ENCODE data around the gene TNFRSF12A.

Gene TNFRSF12A

GRCh38 chr16:2986623-2987188 is 33.5 kb upstream of the TNFRSF12A start:
- DNase-seq: no peak

GRCh38 chr16:2987286-2987685 is 32.9 kb upstream of the TNFRSF12A start:
- DNase-seq: no peak

GRCh38 chr16:2987833-2988232 is 32.3 kb upstream of the TNFRSF12A start:
- no peak for DNase-seq

- no peak for DNase-seq
Measured at GRCh38 chr16:2988590-2989099, 31.5 kb upstream of the TNFRSF12A start.

GRCh38 chr16:2990891-2991290 is 29.3 kb upstream of the TNFRSF12A start:
- no peak for DNase-seq

- DNase-seq: no peak
Measured at GRCh38 chr16:2991566-2992261, 28.5 kb upstream of the TNFRSF12A start.

GRCh38 chr16:2992383-2993081 is 27.6 kb upstream of the TNFRSF12A start:
- DNase-seq: no peak

GRCh38 chr16:2996298-2996697 is 23.9 kb upstream of the TNFRSF12A start:
- no peak for DNase-seq

GRCh38 chr16:2999929-3000328 is 20.2 kb upstream of the TNFRSF12A start:
- no peak for DNase-seq

GRCh38 chr16:3000540-3000939 is 19.6 kb upstream of the TNFRSF12A start:
- no peak for DNase-seq

- no peak for DNase-seq
Measured at GRCh38 chr16:3001316-3001715, 18.9 kb upstream of the TNFRSF12A start.

GRCh38 chr16:3003582-3004270 is 16.4 kb upstream of the TNFRSF12A start:
- peak; percentile 98 to 99 for DNase-seq

GRCh38 chr16:3004319-3004718 is 15.8 kb upstream of the TNFRSF12A start:
- no peak for DNase-seq

GRCh38 chr16:3004781-3005284 is 15.3 kb upstream of the TNFRSF12A start:
- no peak for DNase-seq

GRCh38 chr16:3007059-3007956 is 12.9 kb upstream of the TNFRSF12A start:
- no peak for DNase-seq

GRCh38 chr16:3007957-3008689 is 12.0 kb upstream of the TNFRSF12A start:
- DNase-seq: peak in 1 of 2 donors; percentile 37

- no peak for DNase-seq
Measured at GRCh38 chr16:3008690-3009037, 11.5 kb upstream of the TNFRSF12A start.

GRCh38 chr16:3009568-3010390 is 10.4 kb upstream of the TNFRSF12A start:
- no peak for DNase-seq

- no peak for DNase-seq
Measured at GRCh38 chr16:3010510-3010909, 9.7 kb upstream of the TNFRSF12A start.

GRCh38 chr16:3012246-3012645 is 7.9 kb upstream of the TNFRSF12A start:
- DNase-seq: no peak

All from CD4-positive, alpha-beta T cell treated with Interferon alpha-2 for 1 hour (primary cell).